ENCODE measurements around the gene ARHGAP10. TPM values are rescaled to one million over a fixed set of nuclear protein-coding genes. Genes with fewer than 3 reads are reported as not detected.

Gene ARHGAP10
- total and polyA plus RNA-seq, 10 of the 15 experiments (the other 5 are each of a cell fraction or from before 2014, with no cell fraction given): 1.3 to 25.8 (median 17.2) TPM

DNA sequence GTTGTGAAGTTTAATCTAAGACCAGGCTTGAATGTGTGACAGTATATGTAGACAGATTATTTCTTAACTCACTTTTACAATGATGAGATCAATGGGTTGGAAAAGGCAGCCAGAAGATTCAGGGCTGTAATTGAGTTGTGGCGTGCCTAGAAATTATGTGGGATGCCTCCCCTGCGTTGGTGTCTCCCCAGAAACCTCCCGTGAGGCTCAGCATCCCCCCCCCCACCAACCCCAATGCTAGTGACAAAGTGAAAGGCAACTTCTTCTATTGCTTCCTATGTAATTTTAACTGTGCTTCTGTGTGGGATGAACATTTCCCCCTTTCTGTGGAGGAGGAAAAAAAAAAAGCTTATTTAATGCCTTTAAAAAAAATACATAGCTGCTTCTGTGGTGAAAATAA, 297.9 kb downstream of the ARHGAP10 start (continued):
- TF ChIP-seq, protein P1, sequence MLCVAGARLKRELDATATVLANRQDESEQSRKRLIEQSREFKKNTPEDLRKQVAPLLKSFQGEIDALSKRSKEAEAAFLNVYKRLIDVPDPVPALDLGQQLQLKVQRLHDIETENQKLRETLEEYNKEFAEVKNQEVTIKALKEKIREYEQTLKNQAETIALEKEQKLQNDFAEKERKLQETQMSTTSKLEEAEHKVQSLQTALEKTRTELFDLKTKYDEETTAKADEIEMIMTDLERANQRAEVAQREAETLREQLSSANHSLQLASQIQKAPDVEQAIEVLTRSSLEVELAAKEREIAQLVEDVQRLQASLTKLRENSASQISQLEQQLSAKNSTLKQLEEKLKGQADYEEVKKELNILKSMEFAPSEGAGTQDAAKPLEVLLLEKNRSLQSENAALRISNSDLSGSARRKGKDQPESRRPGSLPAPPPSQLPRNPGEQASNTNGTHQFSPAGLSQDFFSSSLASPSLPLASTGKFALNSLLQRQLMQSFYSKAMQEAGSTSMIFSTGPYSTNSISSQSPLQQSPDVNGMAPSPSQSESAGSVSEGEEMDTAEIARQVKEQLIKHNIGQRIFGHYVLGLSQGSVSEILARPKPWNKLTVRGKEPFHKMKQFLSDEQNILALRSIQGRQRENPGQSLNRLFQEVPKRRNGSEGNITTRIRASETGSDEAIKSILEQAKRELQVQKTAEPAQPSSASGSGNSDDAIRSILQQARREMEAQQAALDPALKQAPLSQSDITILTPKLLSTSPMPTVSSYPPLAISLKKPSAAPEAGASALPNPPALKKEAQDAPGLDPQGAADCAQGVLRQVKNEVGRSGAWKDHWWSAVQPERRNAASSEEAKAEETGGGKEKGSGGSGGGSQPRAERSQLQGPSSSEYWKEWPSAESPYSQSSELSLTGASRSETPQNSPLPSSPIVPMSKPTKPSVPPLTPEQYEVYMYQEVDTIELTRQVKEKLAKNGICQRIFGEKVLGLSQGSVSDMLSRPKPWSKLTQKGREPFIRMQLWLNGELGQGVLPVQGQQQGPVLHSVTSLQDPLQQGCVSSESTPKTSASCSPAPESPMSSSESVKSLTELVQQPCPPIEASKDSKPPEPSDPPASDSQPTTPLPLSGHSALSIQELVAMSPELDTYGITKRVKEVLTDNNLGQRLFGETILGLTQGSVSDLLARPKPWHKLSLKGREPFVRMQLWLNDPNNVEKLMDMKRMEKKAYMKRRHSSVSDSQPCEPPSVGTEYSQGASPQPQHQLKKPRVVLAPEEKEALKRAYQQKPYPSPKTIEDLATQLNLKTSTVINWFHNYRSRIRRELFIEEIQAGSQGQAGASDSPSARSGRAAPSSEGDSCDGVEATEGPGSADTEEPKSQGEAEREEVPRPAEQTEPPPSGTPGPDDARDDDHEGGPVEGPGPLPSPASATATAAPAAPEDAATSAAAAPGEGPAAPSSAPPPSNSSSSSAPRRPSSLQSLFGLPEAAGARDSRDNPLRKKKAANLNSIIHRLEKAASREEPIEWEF (IDR thresholded peaks at IDR 0.05; ENCODE audit: insufficient replicate concordance, low read depth, low read length): no peak
- TF ChIP-seq SUZ12 (IDR thresholded peaks at IDR 0.05; ENCODE audit: unreplicated experiment) (no peak), SIX5 (IDR thresholded peaks at IDR 0.05; ENCODE audit: low read depth, low read length, severe bottlenecking) (no peak)

DNA sequence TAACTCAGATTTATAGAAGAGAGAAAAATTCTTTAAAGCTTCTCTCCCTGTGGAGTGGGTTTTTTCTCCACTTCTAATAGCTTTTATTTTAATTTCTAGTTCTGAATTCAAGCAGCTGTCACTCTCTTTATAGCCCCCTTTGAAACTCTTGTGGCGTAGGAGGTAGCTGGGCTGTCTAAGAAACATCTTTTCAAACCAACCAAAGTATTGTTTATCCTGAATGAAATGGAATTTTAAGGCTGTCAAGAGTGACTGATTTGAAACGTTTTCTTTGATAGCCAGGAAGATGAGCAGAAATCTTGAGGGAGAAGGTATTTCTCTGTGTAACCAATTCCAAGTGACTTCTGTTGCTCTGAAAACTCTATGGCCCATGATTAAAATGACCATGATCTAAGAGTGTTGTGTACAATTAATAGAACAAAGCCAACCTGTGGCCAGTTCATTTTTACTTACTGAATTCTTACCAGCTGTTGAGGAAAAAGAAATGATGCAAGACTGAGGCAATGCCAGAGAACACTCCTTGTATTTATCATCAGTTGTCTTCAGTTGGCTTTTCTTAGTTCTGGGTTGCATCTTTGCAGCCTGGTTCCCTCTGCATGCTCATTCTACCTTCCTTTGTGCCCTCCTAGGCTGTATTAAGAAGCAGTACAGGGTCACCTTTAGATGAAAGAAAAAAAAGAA, 298.4 kb downstream of the ARHGAP10 start:
- FAIRE-seq (no peak), ATAC-seq (no peak), DNase-seq (ENCODE audit: low read depth, low spot score) (no peak)
- peaks cover 1 to 4% of the 10 kb centered on the region in 2 experiments; a peak in 1 of 4 replicates for H3K36me3 ChIP-seq (ENCODE audit: control insufficient read depth in 2 of 2, insufficient read depth in 2 of 2, low read length in 1 of 2)
- no peaks in the 10 kb centered on the region for H3K27me3 ChIP-seq (replicated peaks in 1 of 2; ENCODE audit: control insufficient read depth in 2 of 2, insufficient read depth in 2 of 2, low read length in 1 of 2)
- no peak overlapping the region for H2AFZ ChIP-seq (ENCODE audit: control insufficient read depth, low read depth, low read length)
- H3K9me3 ChIP-seq (replicated peaks; ENCODE audit: control insufficient read depth, insufficient read depth, low read length): no peaks in the 10 kb centered on the region; the same call in 2 of the 3 replicates
- no peak overlapping the region for H3K27ac ChIP-seq (ENCODE audit: control insufficient read depth, insufficient read depth)
- in situ Hi-C loops (cut with MboI) (no loop called here), intact Hi-C loops (cut with micrococcal nuclease; ENCODE audit: unreplicated experiment) (no loop called here)
- no peaks in the 10 kb centered on the region for H3K79me2 ChIP-seq (ENCODE audit: control insufficient read depth, insufficient read depth, low read length)
- 46% methylated on average over 2 of the region's 2 CpGs for WGBS (ENCODE audit: insufficient coverage, insufficient replicate concordance, low lambda C conversion rate, missing lambda C conversion rate)
- no peak overlapping the region for H3K4me3 ChIP-seq
- no peak overlapping the region for H3K9ac ChIP-seq (ENCODE audit: control insufficient read depth, insufficient read depth, low read length)
- ChIA-PET SMC1A (ENCODE audit: uncharacterized antibody, unreplicated experiment) (interaction anchor here (0.6 to 0.7 kb wide), 3 partner anchors 12 to 118 kb away, joined by 3 read pairs; no protein-coding TSS in a partner anchor), POLR2A (no interaction called here), RAD21 (ENCODE audit: unreplicated experiment) (no interaction called here), CTCF (interaction anchor here (0.6 to 0.8 kb wide), 4 partner anchors 14 to 489 kb away, joined by 3 to 4 read pairs (median 3); no protein-coding TSS in a partner anchor)
- no peaks in the 10 kb centered on the region for H3K4me1 ChIP-seq (ENCODE audit: control insufficient read depth, insufficient read depth, low read length)
- H3K4me2 ChIP-seq (ENCODE audit: control insufficient read depth, insufficient read depth): no peak overlapping the region
- BruUV-seq (replicated peaks): no TSS peak
- H4K20me1 ChIP-seq (ENCODE audit: control insufficient read depth, insufficient read depth): no peaks in the 10 kb centered on the region
- TF ChIP-seq ETV6 (conservative IDR thresholded peaks at IDR 0.05 in 1 of 2, IDR thresholded peaks at IDR 0.05 in 1 of 2; ENCODE audit: borderline replicate concordance in 1 of 2, low read depth in 1 of 2): no peak
- TF ChIP-seq, protein P2, sequence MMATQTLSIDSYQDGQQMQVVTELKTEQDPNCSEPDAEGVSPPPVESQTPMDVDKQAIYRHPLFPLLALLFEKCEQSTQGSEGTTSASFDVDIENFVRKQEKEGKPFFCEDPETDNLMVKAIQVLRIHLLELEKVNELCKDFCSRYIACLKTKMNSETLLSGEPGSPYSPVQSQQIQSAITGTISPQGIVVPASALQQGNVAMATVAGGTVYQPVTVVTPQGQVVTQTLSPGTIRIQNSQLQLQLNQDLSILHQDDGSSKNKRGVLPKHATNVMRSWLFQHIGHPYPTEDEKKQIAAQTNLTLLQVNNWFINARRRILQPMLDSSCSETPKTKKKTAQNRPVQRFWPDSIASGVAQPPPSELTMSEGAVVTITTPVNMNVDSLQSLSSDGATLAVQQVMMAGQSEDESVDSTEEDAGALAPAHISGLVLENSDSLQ (IDR thresholded peaks at IDR 0.05): no peak
- TF ChIP-seq PML (IDR thresholded peaks at IDR 0.05; ENCODE audit: low read length): no peak
- no peak for TF ChIP-seq IKZF1 (conservative IDR thresholded peaks at IDR 0.05)
- no peak for TF ChIP-seq EP300 (IDR thresholded peaks at IDR 0.05; ENCODE audit: borderline replicate concordance in 1 of 2, control insufficient read depth in 1 of 2, low read depth in 2 of 2, low read length in 2 of 2)
- TF ChIP-seq RAD21 (IDR thresholded peaks at IDR 0.05; ENCODE audit: insufficient read depth, low read depth, low read length): no peak
- TF ChIP-seq, protein P3, sequence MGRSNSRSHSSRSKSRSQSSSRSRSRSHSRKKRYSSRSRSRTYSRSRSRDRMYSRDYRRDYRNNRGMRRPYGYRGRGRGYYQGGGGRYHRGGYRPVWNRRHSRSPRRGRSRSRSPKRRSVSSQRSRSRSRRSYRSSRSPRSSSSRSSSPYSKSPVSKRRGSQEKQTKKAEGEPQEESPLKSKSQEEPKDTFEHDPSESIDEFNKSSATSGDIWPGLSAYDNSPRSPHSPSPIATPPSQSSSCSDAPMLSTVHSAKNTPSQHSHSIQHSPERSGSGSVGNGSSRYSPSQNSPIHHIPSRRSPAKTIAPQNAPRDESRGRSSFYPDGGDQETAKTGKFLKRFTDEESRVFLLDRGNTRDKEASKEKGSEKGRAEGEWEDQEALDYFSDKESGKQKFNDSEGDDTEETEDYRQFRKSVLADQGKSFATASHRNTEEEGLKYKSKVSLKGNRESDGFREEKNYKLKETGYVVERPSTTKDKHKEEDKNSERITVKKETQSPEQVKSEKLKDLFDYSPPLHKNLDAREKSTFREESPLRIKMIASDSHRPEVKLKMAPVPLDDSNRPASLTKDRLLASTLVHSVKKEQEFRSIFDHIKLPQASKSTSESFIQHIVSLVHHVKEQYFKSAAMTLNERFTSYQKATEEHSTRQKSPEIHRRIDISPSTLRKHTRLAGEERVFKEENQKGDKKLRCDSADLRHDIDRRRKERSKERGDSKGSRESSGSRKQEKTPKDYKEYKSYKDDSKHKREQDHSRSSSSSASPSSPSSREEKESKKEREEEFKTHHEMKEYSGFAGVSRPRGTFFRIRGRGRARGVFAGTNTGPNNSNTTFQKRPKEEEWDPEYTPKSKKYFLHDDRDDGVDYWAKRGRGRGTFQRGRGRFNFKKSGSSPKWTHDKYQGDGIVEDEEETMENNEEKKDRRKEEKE (IDR thresholded peaks at IDR 0.05): no peak
- TF ChIP-seq CHD4 (IDR thresholded peaks at IDR 0.05): no peak

All from GM12878 (cell line).